WTC11 (cell line): ENCODE data around the gene LPIN3.

Experiments
- ARID4B ChIP-seq: sonication (generic); formaldehyde crosslinking; IDR thresholded peaks from 2 replicates; pipeline ENCODE4 v1.8.0; 2023; ENCODE audit warnings: missing genetic modification reagents, mild to moderate bottlenecking, borderline replicate concordance
- ATF1 ChIP-seq: sonication (generic); formaldehyde crosslinking; IDR thresholded peaks from 2 replicates; pipeline ENCODE4 v1.8.1; 2023; ENCODE audit warnings: mild to moderate bottlenecking, moderate library complexity, missing genetic modification reagents
- ATF2 ChIP-seq: sonication (generic); formaldehyde crosslinking; IDR thresholded peaks from 2 replicates; pipeline ENCODE4 v1.8.1; 2022; ENCODE audit warnings: low read depth, missing genetic modification reagents, borderline replicate concordance
- CREM ChIP-seq: sonication (generic); formaldehyde crosslinking; IDR thresholded peaks from 2 replicates; pipeline ENCODE4 v1.8.1; 2022; ENCODE audit warnings: mild to moderate bottlenecking, missing genetic modification reagents, moderate library complexity
- CTCF ChIP-seq: fragments of 200-600 bp; IDR thresholded peaks from 2 replicates; pipeline ENCODE4 v1.8.0; 2022; ENCODE audit warnings: antibody characterized with exemption
- E2F5 ChIP-seq: sonication (generic); formaldehyde crosslinking; IDR thresholded peaks from 2 replicates; pipeline ENCODE4 v1.8.1; 2022; ENCODE audit warnings: mild to moderate bottlenecking, moderate library complexity, missing genetic modification reagents
- ESRRA ChIP-seq: sonication (generic); formaldehyde crosslinking; IDR thresholded peaks from 2 replicates; pipeline ENCODE4 v1.8.1; 2022; ENCODE audit warnings: mild to moderate bottlenecking, missing genetic modification reagents, borderline replicate concordance
- KAT7 ChIP-seq: sonication (generic); formaldehyde crosslinking; IDR thresholded peaks from 2 replicates; pipeline ENCODE4 v1.8.1; 2023; ENCODE audit warnings: missing genetic modification reagents, mild to moderate bottlenecking, borderline replicate concordance
- MXD4 ChIP-seq: fragments of 250-450 bp; sonication (Bioruptor Pico); IDR thresholded peaks from 2 replicates; pipeline ENCODE4 v1.8.0; 2021; ENCODE audit warnings: mild to moderate bottlenecking, moderate library complexity, borderline replicate concordance
- TEAD1 ChIP-seq: sonication (generic); formaldehyde crosslinking; IDR thresholded peaks from 2 replicates; pipeline ENCODE4 v1.8.0; 2022; ENCODE audit warnings: mild to moderate bottlenecking, missing genetic modification reagents
- TP53 ChIP-seq: sonication (generic); formaldehyde crosslinking; IDR thresholded peaks from 2 replicates; pipeline ENCODE4 v1.8.1; 2023; ENCODE audit warnings: mild to moderate bottlenecking, missing genetic modification reagents

GRCh38 chr20:41406896-41407444, 66.3 kb downstream of the LPIN3 start:
- TF ChIP-seq CTCF (no peak), ATF1 (CRISPR knock-in tag) (no peak), TP53 (CRISPR knock-in tag) (no peak), CREM (no peak), KAT7 (CRISPR knock-in tag) (no peak), ATF2 (CRISPR knock-in tag) (no peak), TEAD1 (CRISPR knock-in tag) (no peak), E2F5 (CRISPR knock-in tag) (no peak), ARID4B (CRISPR knock-in tag) (no peak), ESRRA (CRISPR knock-in tag) (no peak), MXD4 (CRISPR knock-in tag) (no peak)
